Activated CD8-positive, alpha-beta memory T cell treated with anti-CD3 and anti-CD28 coated beads for 4 hours (primary cell): Measurements from ENCODE around the gene PDGFRA.

Source experiments
- DNase-seq, 2 donors: peaks; one replicate each; pipeline ENCODE4 v3.0.0-alpha.2; 2020; ENCODE audit warnings: low read depth in 2 of 2

Gene PDGFRA

DNA sequence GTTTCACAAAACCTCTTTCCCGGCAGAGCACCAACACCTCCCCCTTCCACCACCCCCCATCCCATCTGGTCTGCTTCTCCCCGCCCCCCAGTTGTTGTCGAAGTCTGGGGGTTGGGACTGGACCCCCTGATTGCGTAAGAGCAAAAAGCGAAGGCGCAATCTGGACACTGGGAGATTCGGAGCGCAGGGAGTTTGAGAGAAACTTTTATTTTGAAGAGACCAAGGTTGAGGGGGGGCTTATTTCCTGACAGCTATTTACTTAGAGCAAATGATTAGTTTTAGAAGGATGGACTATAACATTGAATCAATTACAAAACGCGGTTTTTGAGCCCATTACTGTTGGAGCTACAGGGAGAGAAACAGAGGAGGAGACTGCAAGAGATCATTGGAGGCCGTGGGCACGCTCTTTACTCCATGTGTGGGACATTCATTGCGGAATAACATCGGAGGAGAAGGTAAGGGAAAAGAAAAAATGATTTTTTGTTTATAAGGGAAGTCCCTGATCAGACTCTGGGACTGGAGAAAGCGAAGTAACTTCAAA lies at the start of gene PDGFRA:
Gene PDGFRA, plus strand, starts transcription at position 333 of the 541 bp plus-strand sequence. CDS start 29,476 bp downstream, outside the sequence.
- no peak for DNase-seq

DNA sequence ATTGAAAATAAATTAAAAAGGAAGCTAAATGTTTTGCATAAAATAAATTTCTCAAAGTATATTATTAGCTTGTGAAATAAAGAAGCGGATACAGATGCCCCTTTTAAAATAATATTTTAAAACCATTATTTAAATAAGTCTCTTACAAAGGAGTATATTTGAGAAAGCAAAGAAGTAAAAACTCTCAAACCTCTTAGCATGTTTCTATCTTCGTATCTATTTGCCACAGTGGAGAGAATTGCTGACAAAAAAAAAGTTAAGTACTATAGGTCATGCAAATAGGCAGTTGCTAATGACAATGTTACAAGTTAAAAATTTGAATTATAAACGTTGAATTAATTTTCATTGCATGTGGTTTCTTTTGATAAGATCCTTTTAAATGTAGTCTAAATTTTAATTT lies 44.5 kb upstream of the PDGFRA start:
- no peak for DNase-seq

DNA sequence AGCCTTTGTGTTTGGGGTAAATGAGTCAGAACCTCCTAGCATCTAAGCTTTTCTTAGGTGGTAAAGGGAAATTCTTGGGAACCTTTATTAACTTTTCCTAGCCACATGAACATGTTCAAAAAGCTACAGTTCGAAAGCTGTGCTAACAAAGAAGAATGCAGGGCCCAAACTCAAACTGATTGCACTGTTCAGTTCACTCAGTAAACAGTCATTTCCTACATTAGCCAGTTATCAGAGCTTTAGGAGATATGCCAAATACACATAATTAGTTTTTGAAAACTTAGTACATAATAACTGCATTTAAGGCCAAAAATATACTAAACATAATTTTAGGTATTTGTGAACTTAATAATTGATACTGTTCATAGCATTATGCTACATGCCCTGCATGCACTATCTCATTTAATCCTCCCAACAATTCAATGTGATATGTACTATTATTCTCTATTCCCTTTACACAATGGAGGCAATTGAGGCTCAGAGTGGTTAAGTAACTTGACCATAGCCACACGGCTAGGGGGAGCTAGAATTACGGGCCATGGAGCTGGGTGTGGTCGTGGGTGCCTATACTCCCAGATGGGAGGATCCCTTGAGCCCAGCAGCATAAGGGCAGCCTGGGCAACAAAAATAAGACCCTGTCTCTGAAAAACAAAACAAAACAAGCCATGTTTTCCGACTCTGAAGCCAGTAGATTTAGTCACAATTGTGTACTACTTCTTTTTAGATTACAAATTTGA lies 43.9 kb upstream of the PDGFRA start:
- DNase-seq, result no peak

DNA sequence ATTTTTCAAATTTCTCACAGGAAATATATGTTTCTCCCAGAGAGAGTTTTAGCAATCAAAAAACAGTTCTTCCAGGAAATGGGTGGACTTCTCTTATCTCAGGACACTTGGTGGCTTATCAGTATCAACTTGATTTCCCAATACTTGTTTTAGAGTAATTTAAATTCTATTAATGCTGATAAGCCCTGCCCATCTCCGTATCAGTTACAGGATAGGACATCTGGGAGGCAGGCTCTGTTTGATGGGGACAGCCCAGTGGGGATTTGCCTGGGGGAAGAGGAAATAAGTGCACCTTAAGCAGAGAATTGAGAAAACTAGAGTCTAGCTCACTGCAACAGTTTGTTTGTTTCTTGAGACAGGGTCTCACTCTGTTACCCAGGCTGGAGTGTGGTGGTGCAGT lies 43.2 kb upstream of the PDGFRA start:
- DNase-seq, result no peak

DNA sequence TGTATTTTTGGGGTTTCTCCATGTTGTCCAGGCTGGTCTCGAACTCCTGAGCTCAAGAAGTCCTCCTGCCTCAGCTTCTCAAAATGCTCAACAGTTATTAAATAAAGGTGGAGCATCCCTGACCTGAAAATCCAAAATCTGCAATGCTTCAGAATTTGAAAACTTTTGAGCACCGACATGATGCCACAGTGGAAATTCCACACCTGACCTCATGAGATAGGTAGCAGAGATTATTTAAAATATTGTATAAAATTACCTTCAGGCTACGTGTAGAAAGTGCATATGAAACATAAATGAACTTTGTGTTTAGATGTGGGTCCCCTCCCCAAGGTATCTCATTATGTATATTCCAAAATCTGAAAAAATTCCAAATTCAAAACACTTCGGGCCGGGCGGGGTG lies 42.7 kb upstream of the PDGFRA start:
- no peak for DNase-seq

DNA sequence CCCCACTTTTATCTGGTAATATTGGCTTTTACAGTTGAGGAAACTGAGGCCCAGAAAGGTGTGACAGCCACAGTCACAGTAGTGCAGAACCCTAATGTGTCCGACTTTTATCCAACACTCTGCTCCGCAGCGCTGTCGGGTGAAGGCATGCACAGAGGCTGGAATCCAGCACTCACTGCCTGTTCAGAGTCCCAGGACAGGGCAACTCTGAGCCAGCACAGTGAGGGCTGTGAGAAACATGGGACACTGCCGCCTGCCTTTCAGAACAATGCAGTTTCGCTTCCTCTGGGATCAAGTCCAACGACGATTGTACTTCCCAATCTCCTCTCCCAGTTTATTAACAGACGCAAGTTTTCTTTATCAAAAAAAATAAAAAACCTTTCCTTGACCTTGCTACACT lies 41.9 kb upstream of the PDGFRA start:
- DNase-seq, result no peak

DNA sequence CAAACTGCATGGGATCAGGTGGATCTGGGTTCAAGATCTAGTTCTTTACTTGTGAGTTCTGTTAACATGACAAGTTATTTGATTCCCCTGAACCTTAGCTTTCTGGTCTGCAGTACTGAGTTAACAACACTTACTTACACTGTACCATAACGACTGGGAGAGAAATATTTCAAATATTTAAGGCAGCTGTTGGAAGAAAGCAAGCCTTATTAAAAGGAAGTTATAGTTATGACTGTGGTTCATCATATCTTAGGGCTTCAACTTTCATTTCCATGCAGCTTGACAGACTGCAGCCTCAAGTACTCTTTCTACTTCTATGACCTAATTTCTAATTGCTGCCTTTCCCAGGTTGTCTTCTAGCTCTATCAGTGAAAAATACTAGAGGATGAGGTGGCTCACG lies 40.0 kb upstream of the PDGFRA start:
- DNase-seq, result no peak

DNA sequence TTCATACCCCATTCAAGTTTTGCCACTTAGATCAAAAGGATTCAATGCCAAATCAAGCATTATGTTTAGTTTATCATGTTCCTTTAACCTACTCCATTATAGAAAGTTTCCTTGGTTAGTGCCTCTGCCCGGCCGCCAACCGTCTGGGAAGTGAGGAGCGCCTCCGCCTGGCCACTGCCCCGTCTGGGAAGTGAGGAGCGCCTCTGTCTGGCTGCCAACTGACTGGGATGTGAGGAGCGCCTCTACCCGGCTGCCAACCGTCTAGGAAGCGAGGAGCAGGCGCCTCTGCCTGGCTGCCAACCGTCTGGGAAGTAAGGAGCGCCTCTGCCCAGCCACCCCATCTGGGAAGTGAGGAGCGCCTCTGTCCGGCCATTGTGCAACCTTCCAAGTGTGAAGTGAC lies 36.3 kb upstream of the PDGFRA start:
- DNase-seq, result no peak

DNA sequence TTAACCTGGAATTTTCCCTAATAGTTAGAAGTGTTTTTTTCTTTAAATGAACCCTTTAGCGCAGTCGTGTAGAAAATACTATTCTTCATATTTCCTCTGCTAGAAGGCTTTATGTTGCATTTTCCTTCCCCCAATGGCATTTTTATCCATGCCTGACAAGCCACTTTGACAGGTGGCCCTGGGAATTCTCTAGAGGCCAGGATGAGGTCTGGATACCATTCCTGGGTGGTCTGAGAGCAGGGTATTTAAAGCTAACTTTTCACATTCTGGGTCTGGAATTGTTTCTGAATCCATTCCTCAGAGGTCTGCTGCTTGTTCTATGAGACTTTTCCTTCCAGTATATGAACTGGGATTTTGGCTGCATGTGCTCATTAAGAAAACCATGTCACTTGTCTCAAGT lies 31.2 kb upstream of the PDGFRA start:
- no peak for DNase-seq

DNA sequence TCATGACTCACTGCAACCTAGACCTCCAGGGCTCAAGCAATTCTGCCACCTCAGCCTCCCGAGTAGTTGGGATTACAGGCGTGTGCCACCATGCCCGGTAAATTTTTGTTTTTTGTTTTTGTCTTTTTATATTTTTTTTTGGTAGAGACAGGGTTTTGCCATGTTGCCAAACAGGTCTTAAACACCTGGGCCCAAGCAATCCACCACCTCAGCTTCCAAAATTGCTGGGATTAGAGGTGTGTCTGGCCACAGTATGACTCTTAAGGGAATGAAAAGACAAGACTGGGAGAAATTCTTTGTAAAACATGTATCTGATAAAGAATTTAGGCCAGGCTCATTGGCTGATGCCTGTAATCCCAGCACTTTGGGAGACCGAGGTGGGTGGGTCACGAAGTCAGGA lies 29.2 kb upstream of the PDGFRA start:
- DNase-seq, result no peak

DNA sequence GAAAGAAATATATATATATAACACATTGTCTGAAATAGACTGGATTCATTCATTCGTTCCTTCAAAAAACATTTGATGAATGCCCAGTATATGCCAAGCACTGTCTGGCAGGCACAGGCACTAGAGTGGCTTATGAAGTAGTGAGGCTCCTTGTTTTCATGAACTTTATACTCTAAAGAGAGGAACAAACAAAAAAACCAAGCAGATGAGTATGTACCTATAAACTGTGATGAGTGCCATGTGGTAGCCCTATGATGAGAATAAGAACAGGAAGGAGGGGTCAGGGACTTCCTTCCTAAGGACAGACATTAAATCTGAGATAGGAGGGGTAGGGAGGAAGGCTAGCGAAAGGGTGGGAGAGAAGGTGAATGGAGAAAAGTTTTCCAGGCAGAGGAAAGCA lies 19.5 kb upstream of the PDGFRA start:
- DNase-seq, result no peak

DNA sequence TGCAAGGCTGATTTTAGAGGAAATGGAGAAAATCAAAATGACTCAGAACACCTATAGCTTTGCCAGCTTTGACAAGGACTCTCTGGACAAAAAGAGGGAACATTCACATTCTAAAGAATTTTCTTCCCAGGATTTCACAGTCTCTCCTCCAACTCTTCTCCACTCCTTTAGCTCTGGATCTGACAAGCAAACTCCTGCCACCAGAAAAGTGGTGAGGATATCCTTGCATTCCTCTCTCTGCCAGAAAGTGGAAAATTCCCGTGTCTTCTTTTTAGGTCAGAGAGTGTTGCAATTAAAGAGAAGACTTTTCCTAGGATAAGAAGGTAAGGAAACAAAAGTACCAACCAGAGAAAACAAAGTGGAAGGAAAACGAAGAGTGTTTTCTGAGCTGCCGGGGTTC lies 16.1 kb upstream of the PDGFRA start:
- DNase-seq, result no peak

DNA sequence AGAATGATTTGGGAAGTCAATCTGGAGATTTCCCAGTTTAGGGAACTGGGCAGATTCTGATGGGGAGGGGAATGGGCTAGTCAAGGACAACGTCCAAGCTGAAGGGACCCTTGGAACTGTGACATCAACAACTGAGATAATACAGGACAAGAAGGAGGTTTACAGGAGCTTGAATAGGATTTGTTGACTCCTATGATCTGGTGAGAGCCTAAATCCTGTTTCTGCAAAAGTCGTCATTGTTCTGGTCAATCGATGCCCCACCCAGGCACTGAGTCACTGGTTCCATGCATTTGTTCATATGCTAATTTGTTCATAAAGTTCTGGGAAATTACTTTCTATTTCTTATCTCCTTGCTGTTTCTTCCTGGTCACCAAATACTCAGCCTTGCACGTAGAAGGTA lies 15.3 kb upstream of the PDGFRA start:
- DNase-seq, result no peak

DNA sequence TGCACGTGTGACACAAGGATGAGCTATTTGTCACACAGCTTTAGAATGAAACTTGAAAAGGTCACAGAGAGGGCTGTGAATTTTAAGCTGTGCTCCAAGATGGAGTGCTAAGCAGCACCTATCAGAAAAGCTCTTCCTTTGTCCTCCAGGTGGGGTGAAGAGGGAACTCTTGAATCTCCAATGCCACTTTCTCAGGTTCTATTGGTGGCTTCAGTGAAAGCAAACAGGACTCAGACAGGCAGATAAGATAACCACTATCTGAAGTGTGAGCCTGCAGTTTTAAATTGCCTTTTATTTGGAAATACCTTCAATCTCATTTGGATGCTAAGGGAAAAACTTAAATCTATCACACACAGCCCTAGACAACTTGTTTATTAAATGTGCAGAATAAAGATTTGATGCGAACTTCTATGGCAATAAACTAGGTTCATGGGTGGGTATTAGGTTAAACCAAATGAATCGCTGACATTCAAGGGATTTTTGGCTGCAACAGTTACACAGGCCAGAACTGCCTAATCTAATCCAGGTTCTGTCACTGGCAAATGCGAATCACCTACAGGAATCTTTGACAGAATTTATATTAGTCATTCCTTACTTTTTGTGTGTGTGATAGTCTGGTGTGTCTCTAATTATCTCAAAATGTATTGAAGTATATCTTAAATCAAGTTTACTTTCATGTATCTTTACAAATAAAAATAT lies 13.6 kb upstream of the PDGFRA start:
- no peak for DNase-seq

DNA sequence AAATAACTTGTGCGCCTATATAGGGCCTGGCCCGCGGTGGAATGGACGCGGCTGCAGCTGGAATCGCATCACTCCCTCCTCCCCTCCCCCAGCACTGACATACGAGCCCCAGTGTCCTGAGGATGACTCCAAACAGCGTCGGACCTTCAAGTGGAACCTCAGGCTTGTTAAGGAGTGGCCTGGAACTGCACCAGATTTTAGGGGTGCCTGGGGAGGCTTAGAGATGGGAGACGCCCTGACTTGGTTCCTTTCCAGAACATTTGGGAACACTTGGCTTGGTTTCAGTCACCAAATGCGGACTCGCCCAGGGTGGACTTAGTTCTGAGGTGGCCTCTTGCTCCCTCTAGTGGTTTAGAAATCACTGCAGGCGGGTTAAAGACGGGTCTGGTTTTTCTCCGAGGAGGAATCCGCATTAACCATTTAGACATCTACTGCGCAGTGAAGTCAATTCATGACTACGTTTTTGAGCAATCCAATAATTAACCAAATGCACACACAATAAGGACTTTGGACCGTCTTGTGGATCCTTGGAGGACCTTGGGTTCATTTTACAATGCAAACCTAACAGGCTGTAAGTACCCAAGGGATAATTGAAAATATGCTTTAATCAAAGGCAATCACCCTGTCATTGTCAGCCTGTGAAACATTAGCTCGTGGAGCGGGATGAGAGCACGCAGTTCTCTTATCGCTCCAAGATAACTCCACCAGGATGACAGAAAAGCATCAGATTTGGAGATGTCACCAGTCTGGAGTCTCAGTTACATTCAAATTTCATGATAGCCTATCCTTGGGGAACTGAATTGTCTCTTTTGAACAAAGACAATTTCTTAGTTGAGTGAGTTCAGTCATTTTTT lies 11.2 kb upstream of the PDGFRA start:
- peak; percentile 9 to 25 for DNase-seq

DNA sequence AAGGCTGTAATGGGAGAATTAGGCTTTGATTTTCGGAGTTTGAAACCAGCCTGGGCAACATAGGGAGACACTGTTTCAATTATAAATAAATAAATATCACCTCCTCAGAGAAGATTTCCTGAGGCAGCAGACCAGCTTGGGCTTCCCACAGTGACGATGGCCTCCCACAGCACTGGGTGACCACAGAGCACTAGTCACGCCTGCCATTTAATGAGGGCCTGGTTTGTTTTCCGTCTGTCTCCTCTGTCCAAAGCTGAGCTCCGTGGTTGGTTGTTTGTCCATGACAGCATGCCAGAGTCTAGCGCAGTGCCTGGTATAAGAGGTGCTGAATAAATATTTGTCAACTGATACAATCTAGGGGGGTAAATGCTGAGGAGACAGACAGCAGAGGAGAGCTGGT lies 10.4 kb upstream of the PDGFRA start:
- no peak for DNase-seq

DNA sequence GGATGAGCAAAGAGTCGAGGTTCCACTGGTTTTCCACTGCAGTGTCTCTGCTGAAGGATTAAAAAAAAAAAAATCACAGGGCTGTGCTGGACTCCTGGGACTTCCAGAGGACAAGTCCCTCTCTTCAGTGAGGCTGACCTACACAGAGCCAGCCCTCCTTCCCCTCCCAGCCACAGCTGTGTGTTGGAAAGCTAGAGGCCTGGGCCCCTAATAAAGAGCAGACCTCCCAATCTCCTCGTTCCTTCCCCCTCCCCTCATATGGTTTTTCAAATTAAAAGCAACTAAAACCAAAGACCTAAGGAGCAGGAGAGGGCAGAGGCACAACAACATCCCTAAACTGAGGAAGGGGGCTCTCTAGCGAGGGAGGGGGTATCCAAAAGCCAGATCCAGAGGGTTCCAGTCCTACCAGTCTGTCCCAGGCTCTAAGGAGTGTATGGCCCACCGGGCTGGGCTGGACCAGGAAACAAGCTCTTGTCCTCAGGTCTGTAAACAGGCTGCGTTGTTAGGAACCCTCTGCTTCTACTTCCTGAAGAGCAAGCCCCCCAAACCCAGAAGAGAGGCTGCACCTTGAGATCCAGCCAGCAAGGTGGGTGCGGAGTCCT lies 4.0 kb upstream of the PDGFRA start:
- no peak for DNase-seq

DNA sequence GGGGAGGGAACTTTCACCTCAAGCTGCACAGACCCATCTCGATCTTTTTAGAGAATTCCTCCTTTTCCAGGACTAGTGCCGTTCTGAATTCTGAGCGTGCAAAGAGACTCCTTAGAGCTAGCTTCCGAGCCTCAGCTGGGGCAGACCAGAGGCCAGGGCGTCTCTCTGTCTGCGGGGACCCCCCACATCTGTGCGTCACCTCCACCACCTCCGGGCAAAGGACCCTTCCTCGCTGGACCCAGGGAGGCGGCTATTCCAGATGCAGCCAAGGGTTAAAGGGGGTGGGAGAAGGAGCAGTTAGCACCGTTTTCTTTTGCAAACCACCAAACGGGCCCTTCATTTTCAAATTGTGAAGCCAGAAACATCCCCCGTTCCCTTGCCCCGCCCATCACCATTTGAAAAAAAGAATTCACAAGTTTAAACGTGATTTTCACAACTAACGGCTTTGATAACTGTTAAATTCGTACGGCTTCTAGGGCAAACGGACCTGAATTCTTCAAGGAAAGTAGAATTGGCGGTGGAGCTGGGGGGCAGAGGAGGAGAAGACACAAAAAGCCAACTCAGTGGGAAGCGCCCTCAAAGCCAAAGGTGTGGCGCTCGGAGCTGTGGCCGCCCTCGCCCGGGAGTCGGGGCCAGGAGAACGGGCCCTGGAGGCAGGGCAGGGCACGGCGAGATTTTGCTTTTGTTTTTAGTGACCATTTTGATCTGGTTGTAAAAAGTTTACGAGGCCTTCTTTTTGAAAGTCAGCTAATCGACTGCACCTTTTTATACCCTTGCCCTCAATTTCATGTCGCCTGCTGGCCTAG lies 3.3 kb upstream of the PDGFRA start:
- DNase-seq, result no peak

DNA sequence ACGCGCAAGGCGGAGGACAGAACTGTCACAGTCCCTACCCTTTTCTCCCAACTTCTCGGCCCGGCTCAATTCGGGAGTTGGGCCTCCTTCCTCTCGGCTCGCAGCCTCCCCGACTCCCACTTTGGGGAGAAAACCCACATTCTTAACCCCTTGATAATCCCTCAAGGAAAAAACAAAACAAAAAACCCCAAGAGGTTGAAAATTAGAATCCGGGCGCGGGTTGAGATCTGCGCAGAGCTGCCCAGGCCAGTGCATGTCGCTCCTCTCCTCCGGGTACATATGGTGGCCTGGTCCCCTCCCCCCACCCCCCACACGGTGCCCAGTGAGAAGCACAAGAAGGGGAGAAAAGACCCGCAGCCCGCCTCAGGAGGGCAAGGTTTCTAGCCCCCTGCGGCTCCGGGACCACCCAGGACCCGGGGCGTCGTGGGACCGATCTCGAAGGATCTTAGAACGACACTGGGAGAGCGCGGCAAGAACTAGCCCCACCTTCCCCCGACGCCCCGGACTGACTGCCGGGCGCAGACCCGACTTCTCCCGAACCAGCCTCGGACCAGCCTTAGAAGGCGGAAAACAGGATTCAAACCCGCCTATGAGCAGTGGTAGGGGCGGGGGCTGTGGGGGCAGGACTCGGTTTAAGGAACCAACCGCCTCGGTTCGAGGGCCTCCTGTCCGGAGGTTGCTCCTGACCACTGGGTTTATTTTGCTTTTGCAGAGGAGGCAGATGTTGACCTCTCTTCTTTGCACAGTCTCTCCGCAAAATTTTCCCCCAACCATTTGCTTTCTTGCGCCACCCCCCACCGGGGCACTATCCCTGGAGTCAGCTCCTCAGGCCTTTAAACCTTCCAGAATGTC lies 2.5 kb upstream of the PDGFRA start:
- DNase-seq, result no peak
